Measurements from ENCODE around the gene WNT7B.

WNT7B gene

GRCh38 chr22:45877651-45878050 lies 99.3 kb downstream of the WNT7B start:
- CTCF ChIA-PET, result interaction anchor here (1.1 to 2.3 kb wide), 4 partner anchors 11 to 233 kb away, joined by 3 to 26 read pairs (median 6); no protein-coding TSS in a partner anchor
- no peak for DNase-seq (ENCODE audit: low read depth, low spot score)
- H3K4me3 ChIP-seq (ENCODE audit: low read depth, low read length), result no peak overlapping the region
- TF ChIP-seq, protein P1, sequence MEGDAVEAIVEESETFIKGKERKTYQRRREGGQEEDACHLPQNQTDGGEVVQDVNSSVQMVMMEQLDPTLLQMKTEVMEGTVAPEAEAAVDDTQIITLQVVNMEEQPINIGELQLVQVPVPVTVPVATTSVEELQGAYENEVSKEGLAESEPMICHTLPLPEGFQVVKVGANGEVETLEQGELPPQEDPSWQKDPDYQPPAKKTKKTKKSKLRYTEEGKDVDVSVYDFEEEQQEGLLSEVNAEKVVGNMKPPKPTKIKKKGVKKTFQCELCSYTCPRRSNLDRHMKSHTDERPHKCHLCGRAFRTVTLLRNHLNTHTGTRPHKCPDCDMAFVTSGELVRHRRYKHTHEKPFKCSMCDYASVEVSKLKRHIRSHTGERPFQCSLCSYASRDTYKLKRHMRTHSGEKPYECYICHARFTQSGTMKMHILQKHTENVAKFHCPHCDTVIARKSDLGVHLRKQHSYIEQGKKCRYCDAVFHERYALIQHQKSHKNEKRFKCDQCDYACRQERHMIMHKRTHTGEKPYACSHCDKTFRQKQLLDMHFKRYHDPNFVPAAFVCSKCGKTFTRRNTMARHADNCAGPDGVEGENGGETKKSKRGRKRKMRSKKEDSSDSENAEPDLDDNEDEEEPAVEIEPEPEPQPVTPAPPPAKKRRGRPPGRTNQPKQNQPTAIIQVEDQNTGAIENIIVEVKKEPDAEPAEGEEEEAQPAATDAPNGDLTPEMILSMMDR (IDR thresholded peaks at IDR 0.05; ENCODE audit: insufficient read depth, low read length, missing control alignments), result no peak
- POLR2A ChIA-PET, result no interaction called here

DNA sequence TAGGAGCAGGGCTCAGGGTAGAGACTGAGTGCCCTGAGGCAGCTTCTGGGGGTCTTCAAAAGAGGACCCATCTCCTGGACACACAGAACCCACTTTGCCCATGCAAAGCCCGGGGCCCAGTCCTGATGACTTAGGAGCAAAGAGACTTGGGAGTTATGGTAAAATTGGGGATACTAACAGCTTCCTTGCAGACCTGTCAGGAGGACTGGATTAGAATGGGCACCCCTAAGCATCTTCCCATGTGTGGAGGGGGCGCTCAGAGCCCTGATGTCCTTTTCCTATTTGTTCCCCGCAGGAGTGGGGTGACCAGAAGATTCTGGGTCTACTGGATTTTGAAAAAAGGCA lies 100.0 kb downstream of the WNT7B start:
- DNase-seq (ENCODE audit: low read depth, low spot score), result no peak
- ChIA-PET CTCF (interaction anchor here (5.6 kb wide), 1 partner anchor 13 kb away, joined by 55 read pairs; no protein-coding TSS in a partner anchor), POLR2A (no interaction called here)
- no peak overlapping the region for H3K4me3 ChIP-seq (ENCODE audit: low read depth, low read length)
- TF ChIP-seq, protein P1 (IDR thresholded peaks at IDR 0.05; ENCODE audit: insufficient read depth, low read length, missing control alignments), result no peak

DNA sequence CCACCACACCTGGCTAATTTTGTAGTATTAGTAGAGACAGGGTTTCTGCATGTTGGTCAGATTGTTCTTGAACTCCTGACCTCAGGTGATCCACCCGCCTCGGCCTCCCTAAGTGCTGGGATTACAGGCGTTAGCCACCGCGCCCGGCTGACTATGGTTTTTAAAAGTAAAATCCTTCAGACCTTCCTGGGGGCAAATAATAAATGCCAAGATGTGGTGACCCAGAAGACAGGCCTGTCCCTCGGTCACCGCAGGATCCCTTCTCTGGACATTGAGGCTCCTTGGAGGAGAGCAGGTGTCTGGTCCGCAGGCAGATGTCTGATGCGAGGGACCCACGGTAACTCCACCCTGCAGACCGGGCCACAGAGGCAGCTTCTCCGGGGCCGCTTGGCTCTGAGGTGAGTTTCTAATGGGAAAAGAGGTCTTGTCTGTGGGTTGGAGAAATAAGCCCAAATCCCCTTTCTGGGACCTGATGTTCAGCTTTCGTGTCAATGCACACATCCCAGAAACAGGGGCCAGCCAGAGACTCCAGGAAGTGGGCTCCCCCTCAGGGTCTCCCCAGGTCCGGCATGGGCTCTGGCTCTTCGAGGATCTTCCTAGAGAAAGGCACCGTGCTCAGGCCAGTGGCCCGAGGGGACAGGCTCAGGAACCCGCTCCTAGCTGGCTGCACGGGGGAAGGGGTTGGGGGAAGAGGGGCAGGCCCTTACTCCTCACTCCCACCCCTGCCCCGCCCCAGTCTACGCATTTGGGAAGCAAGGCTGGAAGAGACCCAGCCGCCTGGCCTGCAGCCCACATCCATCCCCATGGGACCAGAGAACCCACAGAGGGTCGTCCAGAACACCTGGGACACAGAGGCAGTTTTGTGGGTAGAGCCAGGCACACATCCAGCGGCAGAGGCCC lies 100.6 kb downstream of the WNT7B start:
- TF ChIP-seq, protein P1 (IDR thresholded peaks at IDR 0.05; ENCODE audit: insufficient read depth, low read length, missing control alignments), result no peak
- CTCF ChIA-PET, result interaction anchor here (5.6 kb wide), 1 partner anchor 12 kb away, joined by 55 read pairs; no protein-coding TSS in a partner anchor
- POLR2A ChIA-PET, result no interaction called here
- no peak overlapping the region for H3K4me3 ChIP-seq (ENCODE audit: low read depth, low read length)
- no peak for DNase-seq (ENCODE audit: low read depth, low spot score)

DNA sequence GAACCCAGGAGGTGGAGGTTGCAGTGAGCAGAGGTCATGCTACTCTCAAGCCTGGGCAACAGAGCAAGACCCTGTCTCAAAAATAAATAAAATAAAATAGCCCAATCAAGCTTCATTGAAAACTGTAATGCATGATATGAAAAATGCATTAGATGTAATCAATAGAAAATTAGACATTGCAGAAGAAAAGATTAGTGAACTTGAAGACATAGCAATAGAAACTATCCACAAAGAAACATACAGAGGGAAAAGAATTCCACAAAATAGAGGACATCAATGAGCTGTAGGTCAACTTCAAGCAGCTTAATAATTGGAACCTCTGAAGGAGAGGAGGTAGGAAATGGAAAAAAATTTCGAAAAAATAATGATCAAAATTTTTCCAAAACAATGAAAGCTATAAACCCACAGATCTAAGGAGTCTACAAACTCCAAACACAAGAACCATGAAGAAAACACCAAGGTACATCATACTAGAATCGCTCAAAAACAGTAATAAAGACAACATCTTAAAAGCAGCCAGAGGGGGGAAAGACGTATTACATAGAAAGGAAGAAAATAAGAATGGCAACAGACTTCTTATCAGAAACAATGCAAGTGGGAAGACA lies 104.2 kb downstream of the WNT7B start:
- no peak for DNase-seq (ENCODE audit: low read depth, low spot score)
- CTCF ChIA-PET, result interaction anchor here (1.2 to 5.6 kb wide), 2 partner anchors 8 to 132 kb away, joined by 3 to 55 read pairs; no protein-coding TSS in a partner anchor
- TF ChIP-seq, protein P1 (IDR thresholded peaks at IDR 0.05; ENCODE audit: insufficient read depth, low read length, missing control alignments), result no peak
- no peak overlapping the region for H3K4me3 ChIP-seq (ENCODE audit: low read depth, low read length)
- POLR2A ChIA-PET, result no interaction called here

DNA sequence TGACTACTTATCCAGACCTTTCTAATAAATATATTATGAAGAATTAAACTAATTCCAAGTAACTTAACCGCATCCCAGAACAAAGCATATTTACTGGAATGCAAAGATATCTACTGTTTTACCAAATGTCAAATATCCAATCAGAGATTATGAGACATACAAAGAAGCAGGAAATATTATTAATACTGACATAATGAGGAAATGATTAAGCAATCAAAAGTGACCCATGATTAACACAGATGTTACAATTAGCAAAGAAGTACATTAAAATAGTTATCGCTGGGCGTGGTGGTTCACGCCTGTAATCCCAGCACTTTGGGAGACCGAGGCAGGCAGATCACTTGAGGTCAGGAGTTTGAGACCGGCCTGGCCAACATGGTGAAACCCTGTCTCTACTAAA lies 105.2 kb downstream of the WNT7B start:
- DNase-seq (ENCODE audit: low read depth, low spot score), result no peak
- POLR2A ChIA-PET, result no interaction called here
- TF ChIP-seq, protein P1 (IDR thresholded peaks at IDR 0.05; ENCODE audit: insufficient read depth, low read length, missing control alignments), result no peak
- CTCF ChIA-PET, result interaction anchor here (5.6 kb wide), 1 partner anchor 7 kb away, joined by 55 read pairs; no protein-coding TSS in a partner anchor
- H3K4me3 ChIP-seq (ENCODE audit: low read depth, low read length), result no peak overlapping the region

Data from AG04449 (cell line).